ENCODE results near the gene TARS3.

The TARS3 gene

DNA sequence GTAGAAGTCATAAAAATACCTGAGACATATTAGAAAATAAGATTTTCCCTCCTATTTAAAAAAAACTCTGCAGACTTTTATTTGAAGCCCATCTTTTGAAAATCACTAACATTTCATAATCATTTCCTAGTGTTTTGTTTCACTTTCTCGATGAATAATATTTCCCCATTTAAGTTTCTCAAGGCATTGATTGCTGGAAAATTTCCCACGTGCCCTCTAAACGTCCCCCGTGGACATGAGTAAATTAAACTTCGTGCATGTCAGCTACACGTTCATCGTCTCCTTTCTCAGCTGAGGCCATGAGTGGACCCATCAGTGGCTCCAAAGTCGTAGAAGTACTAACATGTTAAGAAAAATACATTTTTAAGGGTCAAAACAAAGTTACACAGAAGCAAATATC lies 70.1 kb downstream of the TARS3 start:
- TF ChIP-seq, protein P1, sequence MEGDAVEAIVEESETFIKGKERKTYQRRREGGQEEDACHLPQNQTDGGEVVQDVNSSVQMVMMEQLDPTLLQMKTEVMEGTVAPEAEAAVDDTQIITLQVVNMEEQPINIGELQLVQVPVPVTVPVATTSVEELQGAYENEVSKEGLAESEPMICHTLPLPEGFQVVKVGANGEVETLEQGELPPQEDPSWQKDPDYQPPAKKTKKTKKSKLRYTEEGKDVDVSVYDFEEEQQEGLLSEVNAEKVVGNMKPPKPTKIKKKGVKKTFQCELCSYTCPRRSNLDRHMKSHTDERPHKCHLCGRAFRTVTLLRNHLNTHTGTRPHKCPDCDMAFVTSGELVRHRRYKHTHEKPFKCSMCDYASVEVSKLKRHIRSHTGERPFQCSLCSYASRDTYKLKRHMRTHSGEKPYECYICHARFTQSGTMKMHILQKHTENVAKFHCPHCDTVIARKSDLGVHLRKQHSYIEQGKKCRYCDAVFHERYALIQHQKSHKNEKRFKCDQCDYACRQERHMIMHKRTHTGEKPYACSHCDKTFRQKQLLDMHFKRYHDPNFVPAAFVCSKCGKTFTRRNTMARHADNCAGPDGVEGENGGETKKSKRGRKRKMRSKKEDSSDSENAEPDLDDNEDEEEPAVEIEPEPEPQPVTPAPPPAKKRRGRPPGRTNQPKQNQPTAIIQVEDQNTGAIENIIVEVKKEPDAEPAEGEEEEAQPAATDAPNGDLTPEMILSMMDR (IDR thresholded peaks at IDR 0.05; ENCODE audit: low read depth, low read length): no peak
- H3K4me3 ChIP-seq (ENCODE audit: low read depth, low read length): no peak overlapping the region

DNA sequence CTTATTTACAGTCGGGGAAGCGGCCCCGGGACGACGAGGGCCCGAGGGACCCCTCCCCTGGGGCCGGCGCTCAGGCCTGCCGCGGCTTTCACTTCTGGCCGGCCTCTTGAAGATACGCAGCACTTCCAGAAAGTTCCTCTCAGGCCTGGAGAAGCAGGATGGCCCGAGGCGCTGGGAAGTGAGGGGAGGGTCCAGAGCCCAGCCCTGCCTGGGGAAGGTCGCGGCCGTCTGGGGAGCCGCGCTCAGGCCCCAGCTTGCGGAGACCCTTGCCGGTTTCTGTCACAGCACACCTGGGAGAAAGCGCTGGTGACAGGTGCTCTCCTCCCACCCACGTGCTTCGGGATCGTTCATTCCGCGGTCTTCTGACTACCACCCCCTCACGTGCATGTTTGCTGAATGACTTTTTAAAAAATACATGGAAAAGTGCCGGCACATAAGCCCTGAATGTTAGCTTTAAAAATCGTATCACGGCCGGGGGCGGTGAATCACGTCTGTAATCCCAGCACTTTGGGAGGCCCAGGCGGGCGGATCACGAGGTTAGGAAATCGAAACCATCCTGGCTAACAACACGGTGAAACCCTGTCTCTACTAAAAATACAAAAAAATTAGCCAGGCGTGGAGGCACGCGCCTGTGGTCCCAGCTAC lies 71.4 kb downstream of the TARS3 start:
- H3K4me3 ChIP-seq (ENCODE audit: low read depth, low read length): peak overlapping the region; percentile 90
- TF ChIP-seq, protein P1 (IDR thresholded peaks at IDR 0.05; ENCODE audit: low read depth, low read length): no peak

DNA sequence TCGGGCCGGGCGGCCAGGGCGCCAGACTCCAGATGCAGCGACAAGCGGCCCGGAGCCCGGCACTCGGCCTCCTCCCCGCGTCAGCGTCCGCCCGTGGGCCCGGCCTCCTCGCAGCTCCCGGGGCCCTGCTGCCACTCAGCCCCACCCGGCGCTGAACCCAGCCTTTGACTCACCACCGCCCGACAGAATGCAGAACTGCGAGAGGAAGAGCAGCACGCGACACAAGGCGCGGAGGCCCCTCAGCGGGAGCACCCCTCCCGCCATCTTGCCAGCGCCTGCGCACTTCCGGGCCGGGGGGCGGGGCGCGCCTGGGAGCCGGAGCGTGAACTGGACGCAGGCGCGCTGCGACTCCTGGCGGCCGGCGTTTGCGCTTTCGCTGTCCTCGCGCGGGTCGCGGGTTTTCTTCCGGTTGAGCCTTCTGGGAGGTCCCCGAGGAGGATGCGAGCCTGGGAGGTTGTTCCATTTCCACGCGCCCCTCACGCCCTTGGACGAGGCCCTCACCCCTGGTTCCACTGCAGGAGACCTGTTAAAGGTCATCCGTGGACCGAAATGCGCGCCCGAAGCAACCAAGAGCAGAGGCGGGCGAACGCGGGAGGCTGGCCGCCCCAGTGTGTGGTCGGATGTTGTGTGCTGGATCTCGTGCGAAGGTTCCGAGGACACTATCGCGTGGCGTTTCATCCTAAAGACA lies 72.0 kb downstream of the TARS3 start, which contains the start of gene TM2D3:
TM2D3 (minus strand) TSS at position 284 of the 688 bp plus-strand sequence; CDS start at position 264, 20 bp downstream.
- TF ChIP-seq, protein P1 (IDR thresholded peaks at IDR 0.05; ENCODE audit: low read depth, low read length): peak; percentile 70
- H3K4me3 ChIP-seq (ENCODE audit: low read depth, low read length): peak within 1 kb of the TSS; percentile 90

DNA sequence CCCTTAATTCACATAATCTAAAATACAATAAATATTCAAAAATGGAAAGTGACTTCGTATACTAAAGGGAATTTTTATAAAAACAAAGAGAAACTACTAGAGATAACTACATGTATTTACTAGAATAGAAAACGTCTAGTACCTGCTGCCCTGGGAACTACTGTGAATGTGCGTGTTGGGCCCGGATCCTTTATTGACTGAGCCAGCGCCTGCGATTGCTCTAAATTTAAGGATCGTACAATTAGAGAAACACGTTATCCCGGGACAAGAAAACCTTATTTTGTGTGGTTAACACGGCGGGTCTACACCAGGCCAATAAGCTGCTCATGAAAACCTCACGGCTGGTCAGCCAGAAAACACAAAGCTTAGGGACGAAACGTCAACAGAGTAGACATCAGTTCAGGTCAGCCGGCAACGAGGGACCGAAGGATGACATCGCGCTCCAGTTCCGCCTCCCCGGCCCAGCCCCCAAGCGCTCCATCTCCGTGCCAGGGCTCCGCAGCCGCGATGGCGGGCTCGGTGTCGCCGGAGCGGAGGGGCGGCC lies 72.6 kb downstream of the TARS3 start:
- TF ChIP-seq, protein P1 (IDR thresholded peaks at IDR 0.05; ENCODE audit: low read depth, low read length): no peak
- peak overlapping the region; percentile 90 for H3K4me3 ChIP-seq (ENCODE audit: low read depth, low read length)

DNA sequence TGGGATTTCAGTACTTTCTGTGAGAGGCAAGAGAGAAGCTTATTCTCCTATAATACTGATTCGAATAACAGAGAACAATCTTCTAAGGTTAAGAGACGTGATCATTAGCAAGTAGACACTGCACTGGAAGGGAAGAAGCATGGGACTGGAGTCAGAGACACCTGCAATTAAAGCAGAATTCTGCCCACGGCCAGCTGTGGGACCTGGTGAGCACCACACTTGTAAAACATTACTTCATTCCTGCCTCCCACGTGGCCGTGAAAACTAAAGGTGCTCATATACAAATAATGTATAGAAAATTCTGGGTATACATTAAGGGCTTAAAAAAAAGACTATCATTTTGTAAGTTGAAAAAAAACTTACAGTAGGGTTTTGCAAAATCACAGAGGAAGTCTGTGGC lies 74.1 kb downstream of the TARS3 start:
- H3K4me3 ChIP-seq (ENCODE audit: low read depth, low read length): peak overlapping the region; percentile 2; the same call in 1 of the 2 replicates
- TF ChIP-seq, protein P1 (IDR thresholded peaks at IDR 0.05; ENCODE audit: low read depth, low read length): no peak

DNA sequence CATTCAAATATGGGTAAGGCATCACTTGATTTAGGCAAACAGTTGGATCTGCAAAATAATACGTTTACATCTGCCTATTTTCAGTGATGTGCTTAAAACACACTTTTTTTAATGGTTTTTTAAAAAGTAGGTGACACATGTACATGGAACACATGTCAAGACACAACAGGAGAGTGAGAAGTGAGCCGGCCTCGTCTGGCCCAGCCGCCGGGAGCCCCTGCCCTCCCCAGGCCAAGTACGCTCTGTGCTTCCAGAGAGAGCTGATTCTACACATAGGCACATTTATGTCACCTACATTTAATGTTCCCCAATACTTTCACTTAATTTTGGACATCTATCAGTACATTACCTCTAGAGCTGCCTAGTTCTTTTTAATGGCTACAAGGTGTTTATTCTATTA lies 75.9 kb downstream of the TARS3 start:
- no peak overlapping the region for H3K4me3 ChIP-seq (ENCODE audit: low read depth, low read length)
- TF ChIP-seq, protein P1 (IDR thresholded peaks at IDR 0.05; ENCODE audit: low read depth, low read length): no peak

DNA sequence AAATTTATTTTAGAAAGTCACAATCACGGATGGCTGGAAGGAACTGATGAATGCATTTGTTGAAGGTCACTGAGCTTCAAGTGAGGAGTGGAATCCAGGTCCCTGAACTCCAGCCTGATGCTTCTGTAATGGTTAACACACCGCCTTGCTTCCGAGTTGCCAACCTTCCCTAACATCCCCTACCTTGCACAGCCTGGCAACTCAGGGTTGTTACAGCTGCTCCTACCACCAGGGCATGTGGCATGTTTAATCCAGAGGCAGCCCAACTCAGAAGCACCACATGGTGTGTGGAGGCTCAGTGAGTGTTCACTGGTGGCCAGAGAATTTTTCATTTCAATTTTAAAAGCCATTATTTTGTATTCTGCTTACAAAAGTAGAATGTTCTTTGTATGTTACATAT lies 77.0 kb downstream of the TARS3 start:
- TF ChIP-seq, protein P1 (IDR thresholded peaks at IDR 0.05; ENCODE audit: low read depth, low read length): no peak
- no peak overlapping the region for H3K4me3 ChIP-seq (ENCODE audit: low read depth, low read length)

Data from WI38 (cell line).